Globus pallidus (tissue), 1 donor: ENCODE results near the gene CCNA2.
A peak's percentile ranks its signal among the peaks of the same experiment; 100 is the strongest.

Source experiments
- DNase-seq: peaks from one replicate; pipeline ENCODE4 v3.0.0-alpha.2; 2015; ENCODE audit warnings: low spot score

CCNA2 gene

GRCh38 chr4:121823505-121824170 is at the start of gene CCNA2:
Gene CCNA2 (minus strand): TSS chr4:121823883. CDS start chr4:121823628, 255 bp downstream.
- peak; percentile 93 for DNase-seq

- peak; percentile 98 for DNase-seq
Measured at GRCh38 chr4:121869841-121870822, 46.4 kb upstream of the CCNA2 start, which contains the start of gene BBS7. Gene BBS7 (minus strand): TSS chr4:121870474. CDS start chr4:121870313, 161 bp downstream.

- DNase-seq = no peak
Measured at GRCh38 chr4:121863799-121864198, 40.1 kb upstream of the CCNA2 start.

- DNase-seq = no peak
Measured at GRCh38 chr4:121861426-121861825, 37.7 kb upstream of the CCNA2 start.

GRCh38 chr4:121860121-121860520 is 36.4 kb upstream of the CCNA2 start:
- DNase-seq = no peak

- no peak for DNase-seq
Measured at GRCh38 chr4:121851354-121851753, 27.7 kb upstream of the CCNA2 start.

- DNase-seq = no peak
Measured at GRCh38 chr4:121846662-121847061, 23.0 kb upstream of the CCNA2 start.

GRCh38 chr4:121842862-121843261 is 19.2 kb upstream of the CCNA2 start:
- no peak for DNase-seq

- DNase-seq = no peak
Measured at GRCh38 chr4:121838136-121838535, 14.5 kb upstream of the CCNA2 start.

- DNase-seq = no peak
Measured at GRCh38 chr4:121829511-121829910, 5.8 kb upstream of the CCNA2 start.

- no peak for DNase-seq
Measured at GRCh38 chr4:121827853-121828252, 4.2 kb upstream of the CCNA2 start.

GRCh38 chr4:121824950-121825349 is 1.3 kb upstream of the CCNA2 start:
- DNase-seq = no peak

GRCh38 chr4:121824171-121824527 is 466 bp upstream of the CCNA2 start:
- no peak for DNase-seq

GRCh38 chr4:121822796-121823504 is 733 bp downstream of the CCNA2 start:
- DNase-seq = no peak

- no peak for DNase-seq
Measured at GRCh38 chr4:121822047-121822446, 1.6 kb downstream of the CCNA2 start.

GRCh38 chr4:121819216-121819965 is 4.3 kb downstream of the CCNA2 start:
- no peak for DNase-seq

- no peak for DNase-seq
Measured at GRCh38 chr4:121818215-121818614, 5.5 kb downstream of the CCNA2 start.

- no peak for DNase-seq
Measured at GRCh38 chr4:121817701-121818100, 6.0 kb downstream of the CCNA2 start.

GRCh38 chr4:121817006-121817405 is 6.7 kb downstream of the CCNA2 start:
- DNase-seq = no peak

- DNase-seq = no peak
Measured at GRCh38 chr4:121814756-121815155, 8.9 kb downstream of the CCNA2 start.

GRCh38 chr4:121811122-121811521 is 12.6 kb downstream of the CCNA2 start:
- DNase-seq = no peak

GRCh38 chr4:121806411-121806810 is 17.3 kb downstream of the CCNA2 start:
- no peak for DNase-seq
